HG03139 (cell line): ENCODE results near the gene CLSTN1.

ENCODE experiments used
- ATAC-seq: cut with Tn5 transposase; IDR thresholded peaks from one replicate; pipeline ENCODE4 v1.9.1; 2021; ENCODE audit not compliant: unreplicated experiment

Gene CLSTN1

DNA sequence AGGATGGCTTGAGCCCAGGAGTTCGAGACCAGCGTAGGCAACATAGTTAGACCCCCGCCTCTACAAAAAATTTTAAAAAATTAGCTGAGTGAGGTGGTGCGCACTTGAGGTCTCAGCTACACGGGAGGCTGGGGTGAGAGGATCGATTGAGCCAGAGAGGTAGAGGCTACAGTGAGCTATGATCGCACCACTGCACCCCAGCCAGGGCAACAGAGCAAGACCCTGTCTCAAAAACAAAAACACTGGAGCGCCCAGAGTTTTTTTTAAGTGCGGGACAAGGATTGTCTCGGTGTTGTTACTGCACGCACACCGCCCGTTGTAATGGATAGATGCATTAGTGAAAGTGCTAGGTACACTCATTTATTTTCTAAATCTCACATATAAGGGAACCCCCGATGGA, 135.2 kb downstream of the CLSTN1 start:
- no peak for ATAC-seq

DNA sequence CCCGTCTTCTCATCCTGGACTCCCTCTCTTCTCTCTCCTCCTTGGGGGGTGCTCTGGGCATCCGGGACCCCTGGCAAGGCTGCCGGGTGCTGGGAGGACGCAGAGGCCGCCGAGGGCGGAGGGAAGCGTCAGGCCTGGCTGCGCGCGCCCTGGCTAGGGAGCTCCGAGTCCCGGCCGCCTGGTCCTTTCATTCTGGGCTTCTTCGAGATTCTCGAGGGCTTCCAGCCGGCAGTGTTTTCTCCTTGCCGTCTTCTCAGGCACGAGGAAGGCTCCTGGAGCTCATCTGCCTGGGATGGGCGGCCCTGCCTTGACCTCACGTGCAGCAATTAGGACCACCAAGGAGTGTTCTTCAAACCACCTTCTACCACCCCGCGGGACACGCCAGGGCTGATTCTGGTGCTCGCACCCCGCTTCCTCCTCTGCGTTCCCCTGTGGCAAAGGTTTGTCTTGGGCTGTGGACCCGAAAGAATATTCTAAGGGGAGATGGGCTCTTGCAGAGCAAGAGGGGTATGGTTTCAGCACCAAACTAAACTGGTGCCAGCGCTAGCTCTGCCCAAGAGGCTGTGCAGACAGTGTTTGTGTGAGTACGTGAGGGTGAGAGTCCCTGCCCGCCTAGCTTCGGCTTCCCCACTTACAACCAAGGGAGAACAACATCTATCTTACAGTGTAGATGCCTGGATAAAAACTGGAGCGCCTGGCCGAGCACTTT, 135.7 kb downstream of the CLSTN1 start:
- ATAC-seq: no peak

DNA sequence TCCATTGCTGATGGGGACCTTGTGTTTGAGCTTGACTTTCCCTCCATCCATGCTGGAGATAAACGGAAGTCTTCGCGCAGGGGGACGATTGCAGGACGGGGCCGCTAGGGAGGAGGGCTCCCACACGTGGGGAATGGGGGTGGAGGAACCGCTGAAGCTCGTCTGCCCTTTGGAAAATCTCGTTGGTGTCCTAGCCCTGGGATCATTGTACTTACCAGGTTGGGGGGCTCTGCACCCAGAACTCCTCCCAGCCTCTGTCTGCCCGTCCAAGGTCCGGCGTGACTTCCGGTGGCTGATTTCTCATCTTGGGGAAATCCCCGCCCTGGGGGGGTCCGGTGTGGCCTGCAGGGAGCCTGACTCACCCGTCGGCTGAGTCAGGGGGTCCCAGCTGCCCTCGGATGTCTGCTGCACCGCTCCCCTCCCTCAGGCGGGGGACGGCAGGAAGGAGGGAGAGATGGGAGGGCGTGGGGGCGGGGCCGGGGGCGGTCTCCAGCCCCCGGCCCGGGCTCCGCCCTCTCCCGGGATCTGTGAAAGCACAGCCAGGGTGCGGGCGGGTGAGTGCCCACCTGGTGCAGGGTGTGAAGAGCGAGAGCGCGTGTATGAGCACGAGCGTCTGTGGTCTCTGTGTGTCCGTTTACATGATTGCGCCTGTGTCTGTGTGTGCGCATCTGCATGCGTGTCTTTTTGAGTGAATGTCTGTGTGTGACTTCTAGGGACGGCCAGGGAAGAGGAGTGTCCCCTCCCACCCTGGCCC, 136.5 kb downstream of the CLSTN1 start:
- ATAC-seq: no peak

DNA sequence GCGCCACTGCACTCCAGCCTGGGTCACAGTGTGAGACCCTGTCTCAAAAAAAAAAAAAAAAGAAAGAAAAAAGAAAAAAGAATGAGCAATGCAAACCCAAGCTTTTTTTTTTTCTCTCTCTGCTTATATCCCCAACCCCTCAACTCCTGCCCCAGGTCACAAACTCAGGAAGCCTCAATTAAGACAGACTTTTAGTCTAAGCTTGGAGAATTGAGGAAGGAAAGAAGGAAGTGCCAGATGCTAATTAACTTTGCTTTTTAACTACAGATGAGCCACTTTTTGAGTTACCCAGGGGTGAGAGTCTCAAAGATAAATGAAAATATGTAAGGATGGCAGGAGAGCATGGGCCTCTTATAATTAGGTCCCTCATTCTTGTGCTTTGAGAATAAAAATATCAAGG, 139.0 kb downstream of the CLSTN1 start:
- no peak for ATAC-seq

DNA sequence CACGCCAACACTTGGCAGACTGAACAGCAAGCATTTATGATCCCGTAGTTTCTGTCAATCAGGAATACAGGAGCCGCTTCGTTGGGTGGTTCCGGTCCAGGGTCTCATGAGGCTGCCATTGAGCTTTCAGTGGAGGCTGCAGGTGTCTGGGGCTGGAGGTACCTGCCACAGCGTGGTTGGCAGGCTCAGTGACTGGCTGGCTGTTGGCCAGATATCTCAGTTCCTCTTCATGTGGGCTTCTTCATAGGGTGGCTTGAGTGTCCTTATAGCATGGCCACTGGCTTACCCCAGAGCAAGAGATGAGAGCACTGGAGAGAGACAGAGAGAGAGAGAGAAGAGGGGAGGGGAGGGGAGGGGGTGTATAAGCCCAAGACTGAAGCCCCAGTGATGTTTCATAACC, 142.9 kb downstream of the CLSTN1 start:
- ATAC-seq: no peak

DNA sequence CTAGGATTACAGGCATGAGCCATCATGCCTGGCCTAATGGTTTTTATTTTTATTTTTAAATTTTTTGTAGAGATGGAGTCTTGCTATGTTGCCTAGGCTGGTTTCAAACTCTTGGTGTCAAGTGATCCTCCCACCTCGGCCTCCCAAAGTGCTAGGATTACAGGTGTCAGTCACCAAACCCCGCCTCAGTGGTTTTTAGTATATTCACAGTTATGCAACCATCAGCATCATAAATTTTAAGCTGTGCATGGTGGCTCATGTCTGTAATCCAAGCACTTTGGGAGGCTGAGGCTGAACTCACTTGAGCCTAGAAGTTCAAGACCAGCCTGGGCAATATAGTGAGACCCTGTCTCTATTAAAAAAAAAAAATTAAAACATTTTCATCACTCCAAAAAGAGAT, 143.7 kb downstream of the CLSTN1 start:
- no peak for ATAC-seq
